GM11168 (cell line): Measurements from ENCODE around the gene FN3K.

Source experiments
- in situ Hi-C: fragments of 300-500 bp; cut with MboI; formaldehyde crosslinking; loops from one replicate; pipeline ENCODE4 v1.12.0; 2022; ENCODE audit warnings: low sequenced_read_pairs; ENCODE audit not compliant: unreplicated experiment

The FN3K gene

GRCh38 chr17:82789806-82790205, 54.4 kb downstream of the FN3K start:
- in situ Hi-C loops: no loop called here

- in situ Hi-C loops: no loop called here
Measured at GRCh38 chr17:82790391-82790790, 55.0 kb downstream of the FN3K start.

DNA sequence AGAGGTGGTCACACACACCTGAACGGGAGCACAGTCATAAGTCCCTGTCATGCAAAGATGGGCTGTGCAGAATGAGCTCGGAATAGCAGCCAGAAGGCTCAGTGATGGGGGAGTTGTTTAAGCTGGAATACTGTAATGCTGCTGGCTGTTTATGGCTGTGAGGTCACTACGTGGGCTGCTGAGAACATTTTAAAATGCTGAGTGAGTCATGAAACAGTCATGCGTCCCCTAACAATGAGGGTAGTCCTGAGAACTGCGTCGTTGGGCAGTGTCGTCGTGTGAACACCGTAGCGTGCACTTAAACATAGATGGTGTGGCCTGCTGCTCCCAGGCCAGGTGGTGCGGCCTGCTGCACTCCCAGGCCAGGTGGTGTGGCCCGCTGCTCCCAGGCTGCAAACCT, 56.1 kb downstream of the FN3K start:
- in situ Hi-C loops: no loop called here

DNA sequence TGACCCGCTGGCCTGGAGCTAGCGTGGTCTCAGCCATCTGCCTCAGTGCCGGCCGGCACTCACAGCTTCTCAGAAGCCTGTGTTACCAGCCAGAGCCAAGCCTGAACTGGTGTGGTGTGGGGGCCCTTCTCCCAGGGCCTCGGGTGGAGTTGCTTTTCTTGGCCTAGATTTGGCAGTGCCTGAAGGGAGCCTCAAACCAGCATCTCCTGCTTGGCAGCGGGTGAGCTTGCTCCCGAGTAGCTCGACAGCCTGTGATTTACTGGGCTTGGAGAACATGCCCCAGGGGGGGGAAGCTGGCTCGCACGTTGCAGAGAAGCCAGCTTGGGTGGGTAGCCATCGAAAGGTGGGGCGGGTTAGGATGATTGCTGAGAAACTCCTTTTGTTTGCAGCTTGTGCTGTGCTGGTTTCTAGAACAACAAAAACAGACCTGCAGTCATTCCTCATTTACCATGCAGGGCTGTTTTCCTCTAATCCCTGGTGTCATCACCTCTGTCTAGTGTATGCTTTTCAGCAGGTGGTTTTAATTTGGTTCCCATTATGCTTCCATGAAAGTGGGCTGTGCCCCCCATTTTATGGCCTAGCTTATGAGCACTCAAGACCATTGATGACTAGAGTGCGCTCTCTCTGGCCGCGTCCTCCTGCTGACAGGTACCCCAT, 58.7 kb downstream of the FN3K start:
- in situ Hi-C loops: no loop called here

DNA sequence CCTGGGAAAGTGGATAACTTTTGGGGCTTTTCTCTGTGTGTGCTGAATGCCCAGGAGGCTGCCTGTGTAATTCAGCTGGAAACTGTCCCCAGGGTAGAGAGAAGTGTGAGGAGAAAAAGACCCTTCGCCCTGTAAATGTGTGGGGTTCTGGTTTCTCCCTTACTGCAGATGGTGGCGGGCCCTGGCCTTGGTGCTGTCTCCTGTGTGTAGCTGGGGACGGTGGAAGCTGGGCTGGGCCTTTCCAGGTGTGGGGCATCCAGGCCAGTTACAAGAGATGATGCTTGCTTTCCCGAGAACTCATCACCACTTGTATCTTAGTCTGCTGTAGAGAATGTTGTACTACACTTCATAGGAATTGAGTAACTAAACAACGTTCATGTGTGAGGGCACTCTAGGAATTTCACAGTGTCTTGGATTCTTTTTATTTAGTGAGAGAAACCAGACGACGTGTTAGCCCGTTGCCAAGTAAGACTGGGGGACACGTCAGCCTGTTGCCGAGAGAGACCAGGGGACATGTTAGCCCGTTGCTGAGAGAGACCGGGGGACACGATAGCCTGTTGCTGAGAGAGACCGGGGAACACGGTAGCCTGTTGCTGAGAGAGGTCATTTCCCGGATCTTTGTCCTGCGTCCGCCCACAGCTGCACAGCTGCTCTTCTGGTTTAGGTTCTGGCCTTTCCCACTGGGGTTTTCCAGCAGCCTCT, 59.5 kb downstream of the FN3K start:
- in situ Hi-C loops: no loop called here

GRCh38 chr17:82795615-82796014, 60.2 kb downstream of the FN3K start:
- in situ Hi-C loops: no loop called here

DNA sequence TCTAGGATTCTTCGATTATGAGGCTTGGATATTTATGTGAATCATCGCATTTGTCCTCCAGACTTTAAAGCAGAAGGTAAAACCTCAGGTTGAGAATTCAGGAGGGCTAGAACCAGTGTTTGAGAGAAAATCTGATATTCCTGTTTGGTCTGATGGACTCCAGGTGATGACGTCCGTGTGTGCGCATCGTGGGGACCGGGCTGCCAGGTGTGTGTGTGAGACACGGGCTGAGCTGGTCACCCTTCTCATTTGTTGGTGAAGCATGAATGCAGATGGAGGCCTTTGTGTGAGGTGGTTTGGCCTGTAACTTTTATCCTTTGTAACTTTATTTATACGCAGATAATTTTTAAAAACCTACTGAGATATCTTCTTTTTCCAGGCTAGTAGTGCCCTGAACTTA, 61.6 kb downstream of the FN3K start:
- in situ Hi-C loops: no loop called here

DNA sequence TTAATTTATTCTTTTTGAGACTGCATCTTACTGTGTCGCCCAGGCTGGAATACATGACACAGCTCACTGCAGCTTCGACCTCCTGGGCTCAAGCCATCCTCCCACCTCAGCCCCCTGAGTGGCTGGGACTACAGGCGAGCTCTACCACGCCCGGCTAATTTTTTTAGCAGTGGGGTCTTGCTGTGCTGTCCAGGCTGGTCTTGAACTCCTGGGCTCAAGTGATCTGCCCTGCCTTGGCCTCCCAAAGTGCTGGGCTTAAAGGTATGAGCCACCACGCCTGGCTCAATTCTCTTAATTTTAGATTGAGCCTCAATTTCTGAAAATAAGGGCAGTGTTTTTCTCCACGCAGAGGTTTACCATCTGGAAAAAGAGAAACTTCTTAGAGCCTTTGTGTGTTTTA, 63.3 kb downstream of the FN3K start:
- in situ Hi-C loops: no loop called here

GRCh38 chr17:82799591-82799990, 64.2 kb downstream of the FN3K start:
- in situ Hi-C loops: no loop called here
